ENCODE measurements around the gene LRP4.

GRCh38 chr11:46837860-46838259 lies 80.5 kb downstream of the LRP4 start:
- TF ChIP-seq, protein P1, sequence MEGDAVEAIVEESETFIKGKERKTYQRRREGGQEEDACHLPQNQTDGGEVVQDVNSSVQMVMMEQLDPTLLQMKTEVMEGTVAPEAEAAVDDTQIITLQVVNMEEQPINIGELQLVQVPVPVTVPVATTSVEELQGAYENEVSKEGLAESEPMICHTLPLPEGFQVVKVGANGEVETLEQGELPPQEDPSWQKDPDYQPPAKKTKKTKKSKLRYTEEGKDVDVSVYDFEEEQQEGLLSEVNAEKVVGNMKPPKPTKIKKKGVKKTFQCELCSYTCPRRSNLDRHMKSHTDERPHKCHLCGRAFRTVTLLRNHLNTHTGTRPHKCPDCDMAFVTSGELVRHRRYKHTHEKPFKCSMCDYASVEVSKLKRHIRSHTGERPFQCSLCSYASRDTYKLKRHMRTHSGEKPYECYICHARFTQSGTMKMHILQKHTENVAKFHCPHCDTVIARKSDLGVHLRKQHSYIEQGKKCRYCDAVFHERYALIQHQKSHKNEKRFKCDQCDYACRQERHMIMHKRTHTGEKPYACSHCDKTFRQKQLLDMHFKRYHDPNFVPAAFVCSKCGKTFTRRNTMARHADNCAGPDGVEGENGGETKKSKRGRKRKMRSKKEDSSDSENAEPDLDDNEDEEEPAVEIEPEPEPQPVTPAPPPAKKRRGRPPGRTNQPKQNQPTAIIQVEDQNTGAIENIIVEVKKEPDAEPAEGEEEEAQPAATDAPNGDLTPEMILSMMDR (IDR thresholded peaks at IDR 0.05): no peak
- no peak for TF ChIP-seq POLR2A (IDR thresholded peaks at IDR 0.05)
